ENCODE results near the gene ZSCAN21.

- TF ChIP-seq POLR2A (IDR thresholded peaks at IDR 0.05) (no peak), CTCF (IDR thresholded peaks at IDR 0.05) (no peak)
Observed at GRCh38 chr7:100093925-100094486, 44.4 kb downstream of the ZSCAN21 start.

Data from heart left ventricle (tissue), 13 donors.